Esophagus muscularis mucosa (tissue), 4 donors: ENCODE results near the gene ANKS3. TPM values are rescaled to one million over a fixed set of nuclear protein-coding genes. Genes with fewer than 3 reads are reported as not detected.

ENCODE experiments used
- DNase-seq: peaks from one replicate; pipeline ENCODE4 v3.0.0-alpha.2; 2017; ENCODE audit errors: extremely low spot score
- H3K27ac ChIP-seq, 4 donors: fragments of 200-600 bp; sonication (generic); replicated peaks in 1 of 4; 1 replicate in 3 of 4; 2 replicates in 1 of 4; pipeline ENCODE4 v1.5.1; 2016 to 2019; ENCODE audit warnings: mild to moderate bottlenecking in 1 of 4
- H3K27me3 ChIP-seq, 4 donors: fragments of 200-600 bp; sonication (generic); one replicate each; pipeline versions ENCODE4 v1.5.1 to v1.6.0; 2016 to 2019
- H3K36me3 ChIP-seq, 4 donors: fragments of 200-600 bp; sonication (generic); one replicate each; pipeline ENCODE4 v1.5.1; 2016 to 2019
- H3K4me1 ChIP-seq, 4 donors: fragments of 200-600 bp; sonication (generic); one replicate each; pipeline ENCODE4 v1.5.1; 2016 to 2019
- H3K4me3 ChIP-seq, 4 donors: fragments of 200-600 bp; sonication (generic); 1 replicate in 2 of 4; 2 replicates in 2 of 4; pipeline ENCODE4 v1.5.1; 2016 to 2019; ENCODE audit warnings: mild to moderate bottlenecking in 4 of 4, moderate library complexity in 1 of 4
- H3K9me3 ChIP-seq, 4 donors: fragments of 200-600 bp; sonication (generic); 1 replicate in 3 of 4; 2 replicates in 1 of 4; pipeline ENCODE4 v1.5.1; 2016 to 2019
- CTCF ChIP-seq, 3 experiments: fragments of 200-600 bp in 2 of 3; fragments of 450-650 bp in 1 of 3; sonication (generic) in 2 of 3; IDR thresholded peaks; one replicate each; pipeline ENCODE4 v1.5.1; 2017 to 2019; ENCODE audit warnings: antibody characterized with exemption in 3 of 3, mild to moderate bottlenecking in 2 of 3, moderate library complexity in 1 of 3
- EP300 ChIP-seq: sonication (generic); formaldehyde crosslinking; IDR thresholded peaks from one replicate; pipeline ENCODE4 v1.6.1; 2017; ENCODE audit warnings: antibody characterized with exemption
- POLR2A ChIP-seq: fragments of 450-650 bp; IDR thresholded peaks from one replicate; pipeline ENCODE4 v1.6.1; 2017; ENCODE audit warnings: antibody characterized with exemption, moderate library complexity, mild to moderate bottlenecking, low read depth
- POLR2AphosphoS5 ChIP-seq, 2 donors: sonication (generic); formaldehyde crosslinking; IDR thresholded peaks; one replicate each; pipeline ENCODE4 v1.6.1; 2017; ENCODE audit warnings: antibody characterized with exemption in 2 of 2
- WGBS: methylation state at CpG from one replicate; pipeline ENCODE4 v1.1.5; 2018; 5-methylcytosine and 5-hydroxymethylcytosine counted together
- intact Hi-C: fragments of 100-400 bp; cut with DNase I; formaldehyde crosslinking; loops from one replicate; pipeline ENCODE4 v1.15.1; 2023
- total RNA-seq, 4 donors: library from RNA; depleted of rRNA; stranded (reverse); fragments of >200 nt; gene quantifications; one replicate each; pipeline versions ENCODE4 v1.1.0 to v1.2.1, GENCODE V29; 2016

ANKS3 gene
- total RNA-seq, 4 donors from 2014 or later: 17.0 to 29.0 (median 24.7) TPM

DNA sequence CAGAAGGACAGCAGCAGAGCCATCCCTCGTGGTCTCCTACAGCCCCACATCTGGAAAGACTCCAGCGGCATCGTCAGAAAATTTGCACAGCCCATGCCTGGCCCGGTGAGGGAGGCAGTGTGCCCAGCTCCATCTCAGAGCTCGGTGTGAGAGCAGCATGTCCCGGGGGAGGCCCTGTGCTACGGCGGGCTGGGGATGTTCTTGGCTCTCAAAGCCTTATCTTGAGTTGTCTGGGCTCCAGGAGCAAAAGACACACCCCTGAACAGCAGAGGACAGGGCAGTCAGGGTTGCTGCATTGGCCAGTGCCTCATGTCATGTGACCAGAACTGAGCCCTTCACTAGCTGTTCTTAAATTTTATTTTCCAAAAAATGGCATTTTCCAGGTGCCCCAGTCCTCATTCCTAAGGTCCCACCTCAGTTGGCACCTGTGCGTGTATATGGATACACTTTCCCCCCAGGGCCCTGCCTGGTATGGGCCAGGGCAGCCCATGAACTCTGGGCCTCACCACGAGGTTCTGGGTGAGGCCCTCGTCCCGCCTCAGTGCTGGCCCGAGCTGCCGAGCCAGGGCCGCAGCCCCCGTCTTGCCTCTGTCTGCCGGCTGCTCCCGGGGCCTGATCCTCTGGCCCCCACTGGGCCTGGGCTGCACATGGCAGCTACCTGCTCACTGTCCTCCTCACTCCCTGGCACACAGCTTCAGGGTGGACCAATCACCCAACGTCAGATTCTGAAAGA, 37.7 kb downstream of the ANKS3 start:
- peaks cover 39 to 63% (median 60%) of the 10 kb centered on the region in 4 donors for H3K36me3 ChIP-seq
- no peaks in the 10 kb centered on the region for H3K27me3 ChIP-seq
- H3K4me1 ChIP-seq: peaks cover 32 to 48% (median 39%) of the 10 kb centered on the region in 4 donors
- no peak for TF ChIP-seq CTCF (IDR thresholded peaks at IDR 0.05)
- TF ChIP-seq EP300: no peak
- peak; percentile 7 to 37 for TF ChIP-seq POLR2AphosphoS5 (IDR thresholded peaks at IDR 0.05)
- intact Hi-C loops: no loop called here
- WGBS: 46% methylated on average over 18 of the region's 19 CpGs
- no peak overlapping the region for H3K4me3 ChIP-seq
- no peaks in the 10 kb centered on the region for H3K9me3 ChIP-seq
- no peak for DNase-seq
- H3K27ac ChIP-seq: peak overlapping the region in 3 of 4 donors; percentile 63 to 94 (median 84)

DNA sequence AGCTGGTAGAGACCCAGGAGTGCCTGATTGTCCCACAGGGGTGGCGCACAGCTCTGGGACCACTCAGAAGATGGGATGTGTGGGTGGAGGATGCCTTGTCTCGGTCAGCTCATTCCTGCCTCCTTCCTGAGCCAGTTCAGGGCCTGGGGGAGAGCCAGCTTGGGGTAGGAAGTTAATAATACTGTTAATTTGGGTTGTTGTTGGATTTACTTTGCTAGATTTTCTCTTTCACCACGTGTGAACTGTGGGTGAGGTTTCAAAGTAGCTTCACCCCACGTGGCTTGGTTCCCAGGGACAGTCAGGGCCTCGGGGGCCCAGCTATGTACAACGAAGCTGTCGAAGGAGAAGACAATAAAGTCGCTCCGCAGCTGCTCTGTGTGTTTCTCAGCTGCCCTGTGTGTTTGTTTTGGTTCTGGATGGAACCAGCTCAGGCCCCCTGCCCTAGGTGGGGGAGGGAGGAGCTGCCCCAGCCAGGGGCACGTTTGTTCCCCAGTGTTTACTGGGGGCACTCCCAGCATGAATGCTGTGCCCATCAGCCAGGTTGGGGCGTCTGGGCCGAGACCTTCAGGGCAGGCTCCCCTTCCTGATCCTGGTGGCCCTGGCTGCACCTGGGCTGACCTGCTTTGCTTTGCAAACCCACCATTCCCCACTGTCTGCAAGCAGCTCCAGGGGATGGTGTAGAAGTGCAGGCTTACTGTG, 38.4 kb downstream of the ANKS3 start:
- DNase-seq: no peak
- no peaks in the 10 kb centered on the region for H3K9me3 ChIP-seq
- peaks cover 32 to 48% (median 42%) of the 10 kb centered on the region in 4 donors for H3K4me1 ChIP-seq
- TF ChIP-seq CTCF (IDR thresholded peaks at IDR 0.05) (no peak), EP300 (no peak), POLR2A (no peak), POLR2AphosphoS5 (IDR thresholded peaks at IDR 0.05) (no peak)
- H3K27me3 ChIP-seq: no peaks in the 10 kb centered on the region
- intact Hi-C loops: no loop called here
- peaks cover 32 to 56% (median 55%) of the 10 kb centered on the region in 4 donors for H3K36me3 ChIP-seq
- no peak overlapping the region for H3K4me3 ChIP-seq
- WGBS: 52% methylated on average over 11 of the region's 12 CpGs
- peak overlapping the region; percentile 84 to 94 (median 91) for H3K27ac ChIP-seq

DNA sequence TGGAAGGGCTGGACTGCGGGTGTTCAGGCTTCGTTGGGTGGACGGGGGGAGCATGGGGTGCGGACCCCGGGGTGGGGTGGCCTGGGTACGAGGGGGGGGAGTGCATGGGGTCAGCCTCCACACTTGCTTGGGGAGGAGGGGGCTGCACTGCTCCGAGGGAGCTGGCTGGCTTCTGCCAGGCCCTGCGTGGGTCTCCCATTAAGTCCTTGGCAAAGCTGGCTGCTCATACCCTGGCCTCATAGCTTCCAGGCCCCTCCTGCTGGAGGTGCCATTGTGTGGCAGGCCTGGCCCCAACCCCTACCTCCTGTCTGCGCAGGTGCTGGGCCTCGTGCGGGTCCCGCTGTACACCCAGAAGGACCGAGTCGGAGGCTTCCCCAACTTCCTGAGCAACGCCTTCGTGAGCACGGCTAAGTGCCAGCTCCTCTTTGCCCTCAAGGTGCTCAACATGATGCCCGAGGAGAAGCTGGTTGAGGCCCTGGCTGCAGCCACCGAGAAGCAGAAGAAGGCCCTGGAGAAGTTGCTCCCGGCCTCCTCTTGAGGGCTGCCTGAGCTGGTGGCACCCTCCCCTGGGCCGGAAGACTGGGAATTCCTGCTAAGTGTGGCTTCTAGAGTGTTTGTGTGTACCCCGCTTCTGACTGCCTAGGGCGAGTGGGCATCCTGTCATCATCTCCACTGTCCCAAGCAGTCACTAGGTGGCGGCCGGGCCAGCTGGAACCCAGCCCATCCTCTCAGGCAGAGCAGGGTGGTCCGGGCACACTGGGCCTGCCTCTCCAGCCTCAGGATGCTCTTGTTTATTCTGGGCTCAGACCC, 39.2 kb downstream of the ANKS3 start:
- intact Hi-C loops: no loop called here
- no peak for DNase-seq
- WGBS: 53% methylated on average over 14 of the region's 26 CpGs
- H3K27ac ChIP-seq: peak overlapping the region; percentile 84 to 94 (median 91)
- H3K4me3 ChIP-seq: peak overlapping the region; percentile 88 to 98 (median 91)
- no peak for TF ChIP-seq POLR2A
- H3K27me3 ChIP-seq: no peaks in the 10 kb centered on the region
- no peaks in the 10 kb centered on the region for H3K9me3 ChIP-seq
- H3K4me1 ChIP-seq: peaks cover 32 to 48% (median 42%) of the 10 kb centered on the region in 4 donors
- H3K36me3 ChIP-seq: peaks cover 24 to 56% (median 51%) of the 10 kb centered on the region in 4 donors

DNA sequence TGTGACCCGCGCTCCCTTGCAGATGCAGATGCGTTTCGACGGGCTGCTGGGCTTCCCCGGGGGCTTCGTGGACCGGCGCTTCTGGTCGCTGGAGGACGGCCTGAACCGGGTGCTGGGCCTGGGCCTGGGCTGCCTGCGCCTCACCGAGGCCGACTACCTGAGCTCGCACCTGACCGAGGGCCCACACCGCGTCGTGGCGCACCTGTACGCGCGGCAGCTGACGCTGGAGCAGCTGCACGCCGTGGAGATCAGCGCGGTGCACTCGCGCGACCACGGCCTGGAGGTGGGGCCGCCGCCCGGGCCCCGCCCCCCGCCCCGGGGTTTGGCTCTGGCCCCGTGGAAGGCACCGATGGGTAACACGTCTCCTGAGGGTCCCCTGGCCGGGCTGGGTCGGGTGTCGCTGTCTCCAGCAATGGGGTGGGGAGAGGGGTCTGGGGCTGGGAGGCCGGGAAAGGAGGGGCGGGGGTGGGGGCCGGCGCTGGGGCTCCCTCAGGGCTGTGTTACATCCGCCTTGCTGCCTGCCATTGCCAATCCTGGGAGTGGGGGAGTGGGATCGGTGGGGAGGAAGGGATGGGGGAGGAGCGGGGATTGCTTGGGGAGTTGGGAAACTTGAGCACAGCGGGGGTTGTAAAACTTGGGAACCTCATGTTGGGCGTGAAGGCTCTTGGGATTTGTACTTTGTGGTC, 40.0 kb downstream of the ANKS3 start:
- Histone ChIP-seq H3K9me3 (no peaks in the 10 kb centered on the region), H3K4me3 (peak overlapping the region; percentile 88 to 98 (median 91)), H3K4me1 (peaks cover 32 to 48% (median 42%) of the 10 kb centered on the region in 4 donors), H3K27me3 (no peaks in the 10 kb centered on the region), H3K27ac (peak overlapping the region; percentile 84 to 94 (median 91)), H3K36me3 (peaks cover 19 to 54% (median 49%) of the 10 kb centered on the region in 4 donors)
- intact Hi-C loops: no loop called here
- WGBS: 1% methylated on average over 23 of the region's 54 CpGs
- TF ChIP-seq EP300 (no peak), CTCF (IDR thresholded peaks at IDR 0.05) (no peak), POLR2A (no peak), POLR2AphosphoS5 (IDR thresholded peaks at IDR 0.05) (no peak)
- DNase-seq: no peak
